Tibial nerve (tissue), 4 donors: ENCODE data around the gene PASD1.

Experiments
- EP300 ChIP-seq, 2 donors: sonication (generic); formaldehyde crosslinking; IDR thresholded peaks; one replicate each; pipeline ENCODE4 v1.6.1; 2017; ENCODE audit warnings: antibody characterized with exemption in 2 of 2, mild to moderate bottlenecking in 1 of 2
- TF ChIP-seq, protein P1 (sequence below), 5 experiments: fragments of 200-600 bp in 3 of 5; fragments of 450-650 bp in 2 of 5; sonication (generic) in 3 of 5; IDR thresholded peaks; one replicate each; pipeline ENCODE4 v1.5.1; 2016 to 2019; ENCODE audit warnings: antibody characterized with exemption in 5 of 5, mild to moderate bottlenecking in 3 of 5, moderate library complexity in 2 of 5

DNA sequence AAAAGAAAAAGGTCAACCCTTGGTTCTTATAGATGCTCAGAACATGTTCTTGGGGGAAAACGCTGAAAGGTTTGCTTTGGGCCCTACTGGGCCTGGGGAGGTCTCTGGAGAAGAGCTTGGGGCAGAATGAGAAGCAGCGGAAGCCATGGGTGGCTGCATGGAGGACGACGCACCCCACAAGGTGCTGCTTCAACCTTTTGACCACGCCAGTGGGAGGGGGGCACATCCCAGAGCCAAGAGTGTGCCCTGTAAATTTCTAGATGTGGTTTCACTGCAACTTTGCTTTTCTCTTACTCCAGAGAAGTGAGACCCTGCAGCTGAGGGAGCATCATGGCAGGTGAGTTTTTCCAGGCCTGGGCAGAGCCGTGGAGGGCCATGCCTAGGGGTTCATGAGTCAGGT lies 135.0 kb downstream of the PASD1 start:
- TF ChIP-seq, protein P1, sequence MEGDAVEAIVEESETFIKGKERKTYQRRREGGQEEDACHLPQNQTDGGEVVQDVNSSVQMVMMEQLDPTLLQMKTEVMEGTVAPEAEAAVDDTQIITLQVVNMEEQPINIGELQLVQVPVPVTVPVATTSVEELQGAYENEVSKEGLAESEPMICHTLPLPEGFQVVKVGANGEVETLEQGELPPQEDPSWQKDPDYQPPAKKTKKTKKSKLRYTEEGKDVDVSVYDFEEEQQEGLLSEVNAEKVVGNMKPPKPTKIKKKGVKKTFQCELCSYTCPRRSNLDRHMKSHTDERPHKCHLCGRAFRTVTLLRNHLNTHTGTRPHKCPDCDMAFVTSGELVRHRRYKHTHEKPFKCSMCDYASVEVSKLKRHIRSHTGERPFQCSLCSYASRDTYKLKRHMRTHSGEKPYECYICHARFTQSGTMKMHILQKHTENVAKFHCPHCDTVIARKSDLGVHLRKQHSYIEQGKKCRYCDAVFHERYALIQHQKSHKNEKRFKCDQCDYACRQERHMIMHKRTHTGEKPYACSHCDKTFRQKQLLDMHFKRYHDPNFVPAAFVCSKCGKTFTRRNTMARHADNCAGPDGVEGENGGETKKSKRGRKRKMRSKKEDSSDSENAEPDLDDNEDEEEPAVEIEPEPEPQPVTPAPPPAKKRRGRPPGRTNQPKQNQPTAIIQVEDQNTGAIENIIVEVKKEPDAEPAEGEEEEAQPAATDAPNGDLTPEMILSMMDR (IDR thresholded peaks at IDR 0.05) = no peak
- no peak for TF ChIP-seq EP300 (IDR thresholded peaks at IDR 0.05)
